Kidney capillary endothelial cell (primary cell): ENCODE results near the gene MED27.

Source experiments
- DNase-seq: peaks from one replicate; pipeline ENCODE4 v3.0.0-alpha.2; 2018; ENCODE audit warnings: low spot score

MED27 gene

DNA sequence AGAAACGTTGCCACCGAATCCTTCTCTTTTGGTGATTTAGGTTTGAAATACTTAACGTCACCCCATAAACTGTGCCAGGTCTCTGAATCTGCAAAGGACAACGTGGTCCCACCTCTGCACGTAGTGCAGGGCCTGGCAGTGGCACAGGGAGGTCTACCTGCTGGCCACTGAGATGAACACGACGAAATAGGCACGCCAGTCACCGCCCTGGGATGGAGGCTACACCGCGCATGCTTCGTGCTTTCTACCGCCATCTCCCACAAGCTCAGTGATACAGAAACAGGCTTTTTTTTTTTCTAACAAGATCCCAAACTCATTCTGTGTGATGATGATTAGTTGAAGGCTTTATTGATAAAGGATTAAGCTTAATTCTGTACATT, 199.8 kb downstream of the MED27 start:
- DNase-seq = no peak

DNA sequence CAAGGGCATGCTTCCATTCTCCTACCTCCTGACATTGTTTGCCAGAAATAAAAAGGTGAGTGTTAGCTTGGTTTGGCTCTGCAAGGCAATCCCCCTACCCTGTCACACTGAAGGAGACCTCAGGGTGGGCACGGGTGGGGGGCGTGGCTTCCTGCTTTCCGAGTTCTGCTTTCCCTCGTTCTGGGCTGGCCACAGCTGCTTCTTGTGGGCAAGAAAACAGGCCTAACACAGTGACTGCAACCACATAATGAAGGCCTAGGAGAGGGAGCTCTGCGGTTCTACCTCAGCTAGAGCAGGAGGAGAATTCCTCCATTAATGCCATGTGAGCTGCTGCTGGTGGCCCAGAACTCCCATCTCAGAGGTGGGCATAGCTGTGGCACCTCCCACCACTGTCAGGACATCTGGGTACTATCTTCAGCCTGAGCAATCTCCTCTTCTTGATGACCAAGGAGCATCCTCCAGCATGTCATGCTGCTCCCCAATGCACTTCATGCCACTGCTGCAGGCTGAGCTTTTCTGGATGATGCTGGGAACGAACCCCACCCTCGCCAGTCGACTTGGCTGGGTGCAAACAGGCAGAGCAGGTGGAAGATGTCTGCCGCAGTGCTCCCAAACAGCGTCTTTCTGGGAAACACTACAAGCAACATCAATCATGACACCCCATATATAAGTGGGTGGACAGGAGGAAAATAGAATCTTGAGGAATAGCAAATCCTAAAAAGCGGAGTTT, 200.3 kb downstream of the MED27 start:
- DNase-seq = no peak

DNA sequence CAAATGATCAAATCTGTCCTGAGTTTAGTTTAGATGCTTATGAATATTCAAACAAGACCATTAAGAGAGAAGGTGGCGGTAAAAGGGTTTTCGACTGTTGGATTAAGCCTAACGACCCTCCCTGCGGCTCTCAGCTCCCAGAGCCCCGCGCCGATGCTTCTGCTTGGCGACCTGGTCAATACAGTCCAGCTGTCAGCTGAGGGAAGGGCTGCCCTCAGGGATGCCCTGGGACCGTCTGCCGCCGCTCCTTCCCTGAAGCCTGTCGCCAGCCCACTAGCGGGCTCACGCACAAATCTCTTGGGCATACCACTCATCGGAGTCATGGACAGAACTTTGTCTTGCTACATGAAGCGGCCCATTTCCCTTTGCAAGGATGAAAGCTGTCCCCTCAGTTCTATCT, 203.2 kb downstream of the MED27 start:
- DNase-seq = no peak

DNA sequence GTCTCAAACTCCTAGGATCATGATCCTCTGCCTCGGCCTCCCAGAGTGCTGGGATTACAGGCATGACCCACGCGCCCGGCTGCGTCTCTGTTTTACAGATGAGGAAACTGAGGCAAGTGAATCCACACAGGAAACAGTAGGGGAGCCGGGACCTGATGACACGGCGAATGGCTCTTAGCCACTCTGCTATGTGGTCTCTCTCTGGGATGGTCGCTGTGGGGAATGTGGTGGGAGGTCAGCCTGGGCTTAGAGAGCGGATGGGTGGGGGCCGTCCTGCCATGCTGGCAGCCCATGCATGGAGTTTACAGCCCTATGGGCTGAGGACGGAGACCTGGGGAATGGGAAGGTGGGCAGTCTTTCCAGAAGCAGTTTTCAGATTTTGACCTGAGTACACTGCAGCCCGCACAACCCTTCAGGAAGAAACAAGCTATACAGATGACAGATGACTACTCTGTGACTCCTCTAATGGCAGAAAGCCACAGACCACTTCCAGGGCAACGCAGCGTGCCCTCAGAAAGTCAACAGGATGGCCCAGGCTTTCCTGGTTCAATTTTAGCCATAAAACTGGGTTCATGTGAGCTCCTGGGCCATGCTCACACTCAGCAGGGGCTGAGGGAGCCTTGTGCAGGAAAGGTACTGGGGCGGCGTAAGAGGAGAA, 203.7 kb downstream of the MED27 start:
- DNase-seq = peak; percentile 48

DNA sequence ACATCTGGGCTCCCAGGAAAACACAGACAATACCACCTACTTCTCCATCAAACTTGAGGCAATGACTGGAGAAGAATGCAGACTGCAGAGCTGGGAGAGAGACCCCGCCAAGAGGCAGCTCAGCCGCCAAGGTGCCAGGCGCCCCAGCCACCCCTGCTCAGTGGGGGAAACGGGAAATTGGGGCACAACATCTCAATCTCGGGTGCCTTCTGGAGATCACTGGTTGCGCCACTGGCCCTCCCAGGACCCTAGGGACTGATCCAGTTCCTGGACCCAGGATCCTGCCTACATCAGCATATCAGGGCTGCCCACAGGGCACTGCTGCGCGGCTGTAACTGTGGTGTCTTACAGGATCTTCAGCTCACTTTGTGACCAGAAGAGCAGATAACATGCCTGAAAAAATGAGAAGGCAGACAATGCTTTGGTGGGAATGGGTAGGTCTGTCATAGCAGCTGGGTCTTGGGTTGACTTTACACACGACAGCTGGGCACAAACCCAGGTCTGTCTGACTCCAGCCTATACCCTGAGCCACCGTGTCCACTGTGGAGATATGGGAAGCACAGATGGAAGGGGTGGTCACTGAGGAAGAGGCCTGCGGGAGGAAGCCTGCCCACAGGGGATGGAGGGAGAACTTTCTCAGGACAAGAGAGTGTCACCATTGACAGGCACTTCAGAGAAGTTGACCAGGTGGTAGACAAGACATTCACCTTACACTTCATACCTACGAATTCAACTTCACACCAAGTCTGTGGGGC, 204.6 kb downstream of the MED27 start:
- no peak for DNase-seq

DNA sequence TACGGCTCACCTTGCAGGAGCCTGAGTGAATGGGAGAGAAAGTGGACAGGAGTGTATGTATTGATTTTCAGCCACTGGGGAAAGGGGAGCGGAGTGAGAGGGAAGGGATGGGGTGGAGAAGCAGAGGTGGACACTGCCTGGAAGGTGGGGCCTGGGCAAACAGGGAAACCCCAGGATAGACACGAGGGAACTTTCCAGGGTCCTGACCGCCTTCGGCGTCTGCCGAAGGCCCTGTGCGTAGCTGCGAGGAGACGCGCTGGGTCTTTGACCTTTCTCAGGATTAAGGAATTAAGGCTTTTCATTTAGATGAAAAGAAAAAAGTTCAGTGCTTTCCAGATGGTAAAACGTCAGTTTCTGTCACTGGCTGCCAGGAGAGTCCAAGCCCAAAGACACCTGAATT, 205.2 kb downstream of the MED27 start:
- DNase-seq = no peak

DNA sequence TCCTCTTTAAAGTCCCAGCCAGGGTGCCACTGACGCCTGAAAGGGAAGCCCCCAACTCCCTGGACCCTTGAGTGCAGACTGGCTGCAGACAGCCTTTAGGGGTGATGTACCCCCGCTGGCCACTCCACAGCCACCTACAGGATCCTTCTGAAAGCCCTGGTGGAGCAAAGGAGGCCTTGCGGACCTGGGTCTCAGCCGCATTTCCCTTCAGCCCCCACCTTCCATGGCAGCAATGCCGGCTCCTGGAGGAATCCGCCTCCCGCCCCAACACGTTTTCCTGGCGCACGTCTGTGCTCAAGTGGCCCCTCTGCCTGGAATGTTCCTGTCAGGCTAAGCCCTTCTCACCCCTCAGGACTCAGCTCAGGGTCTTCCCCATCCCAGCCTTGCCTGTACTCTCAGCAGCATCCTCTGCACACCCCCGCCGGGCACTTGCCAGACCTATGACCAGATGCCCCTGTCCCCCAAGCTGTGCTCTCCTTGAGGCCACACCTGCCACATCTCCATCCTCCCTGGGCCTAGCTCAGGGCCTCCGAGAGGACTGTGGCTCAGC, 205.7 kb downstream of the MED27 start:
- no peak for DNase-seq

DNA sequence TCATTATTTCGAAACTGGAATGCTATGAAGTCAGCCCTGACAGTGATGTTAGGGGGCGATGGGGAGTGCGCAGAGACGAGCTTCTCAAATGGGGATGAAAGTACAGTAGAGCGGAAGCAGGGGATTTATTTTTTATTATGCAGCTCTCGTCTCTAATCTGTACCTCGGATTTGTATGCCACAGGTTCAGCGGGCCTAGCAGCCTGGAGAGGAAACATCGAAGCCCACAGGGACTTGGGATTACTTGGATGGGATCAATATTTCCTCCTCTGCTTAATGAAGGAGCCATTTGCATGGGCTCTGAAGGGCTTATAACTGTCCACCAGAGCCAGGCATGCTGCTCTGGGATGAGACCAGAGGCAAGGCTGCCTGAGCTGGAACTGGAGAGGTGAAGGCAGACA, 206.3 kb downstream of the MED27 start:
- no peak for DNase-seq

DNA sequence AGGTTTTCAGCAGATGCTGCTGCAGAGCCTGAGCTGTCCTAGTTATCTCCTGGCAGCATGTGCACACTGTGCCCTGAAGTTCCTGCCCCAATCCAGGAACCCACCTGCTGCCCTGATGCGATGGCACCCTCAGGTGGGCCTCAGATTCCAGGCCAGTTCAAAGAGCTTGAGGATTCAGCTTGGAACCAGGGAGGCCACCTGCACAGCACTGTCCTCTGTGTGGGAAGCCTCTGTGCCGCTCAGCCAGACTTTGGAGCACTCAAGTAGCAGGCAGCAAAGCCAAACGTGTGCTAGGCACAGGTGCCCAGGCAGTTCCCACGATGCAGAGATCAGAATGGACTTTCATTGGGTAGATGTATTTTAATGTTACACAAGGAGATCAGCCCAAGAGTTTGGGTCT, 207.0 kb downstream of the MED27 start:
- no peak for DNase-seq

DNA sequence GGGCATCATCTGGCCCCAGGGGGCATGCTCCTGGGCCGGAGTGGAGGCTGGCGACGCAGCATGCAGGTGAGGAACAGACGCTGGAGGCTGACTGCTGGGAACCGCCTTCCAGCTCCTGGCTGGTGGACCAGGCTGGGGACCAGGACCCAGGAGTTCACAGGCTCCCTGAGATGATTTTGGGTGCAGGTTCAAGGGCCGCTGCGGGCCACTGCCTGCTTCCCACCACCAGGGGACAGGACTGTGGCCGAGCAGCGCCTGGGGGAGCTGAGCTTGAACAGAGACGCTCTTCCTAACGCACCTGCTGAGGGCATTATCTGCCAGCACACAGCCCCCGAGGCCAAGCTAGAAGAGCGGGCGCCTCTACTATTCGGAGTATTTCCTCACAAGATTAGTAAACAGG, 207.7 kb downstream of the MED27 start:
- no peak for DNase-seq

DNA sequence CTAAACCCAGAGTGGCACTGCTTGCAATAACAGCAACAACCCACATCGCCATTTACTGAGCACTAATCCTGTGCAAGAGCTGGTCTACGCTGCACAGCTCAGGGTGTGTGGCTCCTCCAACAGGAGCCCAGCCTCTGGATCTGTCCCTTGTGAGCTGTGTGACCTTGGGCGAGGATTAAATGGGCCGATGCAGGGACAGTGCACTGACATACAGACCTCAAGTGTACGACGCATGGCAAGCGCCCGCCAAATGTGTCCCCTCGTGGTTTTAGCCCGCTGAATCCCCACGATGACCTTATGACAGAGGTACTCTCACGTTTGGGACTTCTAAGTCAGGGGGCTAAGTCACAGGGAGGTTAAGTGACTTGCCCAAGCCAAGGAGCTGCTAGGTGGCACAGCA, 209.5 kb downstream of the MED27 start:
- no peak for DNase-seq

DNA sequence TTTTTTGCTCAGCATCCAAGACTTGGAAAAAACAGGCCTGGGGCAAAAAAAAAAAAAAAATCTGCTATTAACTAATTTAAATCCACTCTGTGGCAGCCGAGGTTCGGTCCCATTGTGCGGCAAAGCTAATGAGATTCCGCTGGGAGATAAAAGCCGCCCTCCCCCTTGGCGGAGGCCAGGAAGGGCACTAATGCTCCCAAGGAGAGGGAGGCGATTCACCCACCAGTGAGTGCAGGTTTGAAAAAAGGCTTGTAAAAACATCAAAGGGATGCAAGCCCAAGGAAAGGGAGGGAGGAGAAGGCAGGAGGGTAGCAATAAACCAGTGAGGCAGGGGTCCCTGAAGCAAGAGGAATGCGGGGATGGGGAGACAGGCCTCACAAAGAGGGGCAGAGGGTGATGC, 210.3 kb downstream of the MED27 start:
- DNase-seq = no peak

DNA sequence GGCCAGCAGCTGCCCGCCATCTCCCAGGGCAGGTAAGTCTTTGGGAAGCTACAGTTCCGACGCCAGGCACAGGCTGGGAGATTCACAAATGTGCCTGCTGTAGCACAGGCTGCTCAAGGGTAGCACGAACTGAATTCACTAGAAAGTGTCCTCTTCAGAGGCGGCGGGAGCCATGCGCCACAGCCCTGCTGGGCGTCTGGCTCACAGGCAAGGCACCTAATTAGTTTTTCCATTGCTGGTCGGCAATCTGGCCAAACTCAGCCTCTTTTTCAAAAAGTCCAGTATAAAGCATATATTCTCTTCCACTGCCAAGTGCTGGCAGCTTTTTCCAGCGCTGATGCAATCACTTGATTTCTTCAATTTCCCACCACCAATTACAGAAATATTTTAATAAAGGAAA, 210.9 kb downstream of the MED27 start:
- no peak for DNase-seq

DNA sequence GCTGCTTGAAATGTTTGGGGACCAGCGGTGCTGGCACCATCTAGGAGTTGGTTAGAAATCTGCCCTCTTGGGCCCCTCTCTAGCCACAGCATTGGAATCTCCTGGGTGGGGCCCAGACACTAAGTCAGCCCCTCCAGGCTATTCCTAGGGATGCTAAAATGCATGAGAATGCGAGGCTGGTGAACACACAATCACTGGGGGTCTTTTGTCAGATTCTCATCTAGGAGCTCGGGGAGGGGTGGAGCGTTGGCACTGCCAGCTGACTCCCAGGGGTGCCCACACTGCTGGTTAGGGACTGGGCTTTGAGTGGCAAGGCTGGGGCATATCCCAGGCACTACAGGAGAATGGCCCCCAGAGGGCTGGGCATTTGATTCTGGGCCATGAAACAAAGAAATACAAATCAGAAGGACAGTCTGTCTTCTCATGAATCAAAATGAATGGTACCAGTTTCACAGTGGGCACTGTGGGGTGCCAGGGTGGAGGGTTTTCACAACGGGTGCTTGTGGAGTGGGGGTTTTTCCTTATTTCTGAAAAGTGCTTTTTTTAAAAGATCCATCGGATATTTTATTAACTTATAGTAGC, 212.0 kb downstream of the MED27 start:
- no peak for DNase-seq

DNA sequence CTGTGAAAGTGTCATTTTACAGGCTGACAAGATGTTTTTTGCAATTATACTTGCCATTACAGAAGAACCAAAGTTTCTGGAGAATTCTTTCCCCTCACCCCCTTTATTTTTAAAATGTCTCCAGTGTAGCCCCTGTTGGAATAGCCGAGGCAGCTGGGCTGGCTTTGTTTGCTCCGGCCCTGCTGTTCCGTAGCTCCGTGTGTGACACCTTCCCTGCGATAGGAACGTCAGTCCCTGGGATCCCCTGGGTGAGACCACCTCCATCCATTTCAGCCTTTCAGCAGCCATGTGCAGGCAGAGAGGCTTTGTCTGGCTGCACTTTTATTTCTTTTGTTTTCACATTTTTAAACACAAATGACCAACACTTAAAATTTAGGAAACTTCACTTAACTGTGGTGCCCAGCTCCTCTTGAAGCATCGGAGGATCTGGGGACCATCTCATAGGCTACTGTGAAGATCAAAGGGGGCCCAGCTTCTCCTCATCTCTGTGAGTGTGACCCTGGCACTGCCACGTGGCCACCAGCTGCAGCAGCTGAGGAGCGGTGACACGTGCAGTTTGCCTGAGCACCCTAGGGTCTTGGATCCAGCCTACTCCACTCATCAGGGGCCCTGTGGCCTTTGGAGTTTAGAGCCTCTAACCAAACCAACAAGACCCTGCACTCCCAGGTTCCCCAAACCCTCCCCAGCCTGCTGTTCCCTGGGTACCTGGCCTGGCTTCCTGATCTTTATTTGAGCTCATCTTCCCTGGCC, 214.0 kb downstream of the MED27 start:
- DNase-seq = no peak

DNA sequence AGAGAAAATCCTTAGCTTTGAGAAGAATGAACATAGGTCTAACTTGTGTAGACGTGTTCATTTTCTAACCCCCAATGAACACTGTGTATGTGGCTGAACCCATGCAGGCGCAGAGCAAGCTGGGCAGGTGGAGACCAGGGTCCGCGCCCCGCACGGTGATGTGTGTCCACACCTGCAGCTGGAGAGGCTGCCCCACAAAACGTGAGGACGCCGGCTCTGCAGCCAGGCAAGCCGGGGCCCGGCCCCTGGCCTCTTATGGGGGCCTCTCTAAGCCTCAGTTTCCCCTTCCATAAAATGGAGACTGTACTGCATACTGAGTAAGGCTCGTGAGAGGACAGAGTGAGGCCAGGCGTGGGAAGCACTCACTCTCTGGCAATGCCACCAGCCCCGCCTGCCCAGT, 215.1 kb downstream of the MED27 start:
- no peak for DNase-seq

DNA sequence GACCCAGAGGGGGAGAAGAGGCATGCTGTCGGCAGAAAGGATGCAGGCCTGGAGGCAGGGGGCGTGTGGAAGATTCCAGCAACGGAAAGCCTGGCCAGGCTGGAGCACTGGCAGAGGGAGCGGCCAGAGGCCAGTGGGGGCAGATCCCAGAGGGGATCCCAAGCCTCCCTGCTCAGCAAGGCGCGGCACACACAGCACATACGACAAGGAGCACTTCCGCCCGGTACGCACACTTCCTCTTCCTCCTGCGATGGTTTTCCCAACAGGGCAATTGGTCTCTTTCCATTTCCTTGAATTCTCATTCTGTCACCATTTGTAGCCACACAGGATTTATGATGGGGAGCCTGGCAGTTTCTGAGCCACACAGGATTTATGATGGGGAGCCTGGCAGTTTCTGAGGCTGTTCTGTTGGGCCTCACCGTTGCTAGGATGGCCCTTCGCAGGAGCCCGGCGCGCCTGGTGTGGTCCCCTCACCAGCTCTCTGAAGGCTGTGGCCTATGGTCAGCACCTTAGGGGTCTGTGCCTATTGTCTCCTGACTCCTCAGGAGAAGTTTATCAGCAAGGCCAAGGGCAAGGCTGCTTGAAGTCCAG, 216.3 kb downstream of the MED27 start:
- DNase-seq = no peak

DNA sequence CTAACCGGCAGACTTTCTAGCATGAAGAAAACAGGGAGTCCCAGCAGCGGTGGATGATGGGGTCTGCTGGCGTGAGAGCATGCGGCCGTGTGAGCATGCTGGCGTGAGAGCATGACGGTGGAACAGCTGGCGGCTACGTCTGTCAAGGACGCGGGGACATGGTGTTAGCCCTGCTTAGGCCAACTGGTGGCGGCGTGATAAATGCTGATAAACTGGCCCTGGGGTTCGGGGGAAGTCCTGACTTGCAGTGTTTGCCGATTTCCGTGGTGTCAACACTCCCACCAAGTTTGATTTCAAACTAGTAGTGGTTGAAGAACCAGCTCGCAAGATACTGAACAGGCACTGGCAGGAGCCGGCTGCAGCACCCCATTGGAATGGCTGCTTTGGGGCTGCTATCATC, 217.4 kb downstream of the MED27 start:
- no peak for DNase-seq

DNA sequence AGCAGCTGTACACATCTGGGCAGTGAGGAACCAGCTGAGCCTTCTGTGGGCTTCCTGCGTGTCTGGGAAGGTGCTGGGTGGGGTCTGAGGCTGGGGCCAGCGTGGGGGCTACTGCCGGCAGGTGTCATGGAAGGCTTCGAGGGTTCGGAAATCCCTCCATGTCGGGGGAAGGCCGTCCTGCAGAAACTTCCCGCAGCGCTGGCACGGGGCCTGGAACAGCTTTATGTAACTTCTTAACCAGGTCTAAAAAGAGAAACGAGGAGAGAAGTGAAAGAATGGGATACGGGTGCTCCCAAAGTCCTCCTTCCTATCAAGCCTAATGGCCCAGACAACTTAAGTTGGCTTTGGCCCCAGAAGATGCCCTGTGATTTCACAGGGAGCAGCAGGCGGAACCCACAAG, 219.2 kb downstream of the MED27 start:
- DNase-seq = no peak

DNA sequence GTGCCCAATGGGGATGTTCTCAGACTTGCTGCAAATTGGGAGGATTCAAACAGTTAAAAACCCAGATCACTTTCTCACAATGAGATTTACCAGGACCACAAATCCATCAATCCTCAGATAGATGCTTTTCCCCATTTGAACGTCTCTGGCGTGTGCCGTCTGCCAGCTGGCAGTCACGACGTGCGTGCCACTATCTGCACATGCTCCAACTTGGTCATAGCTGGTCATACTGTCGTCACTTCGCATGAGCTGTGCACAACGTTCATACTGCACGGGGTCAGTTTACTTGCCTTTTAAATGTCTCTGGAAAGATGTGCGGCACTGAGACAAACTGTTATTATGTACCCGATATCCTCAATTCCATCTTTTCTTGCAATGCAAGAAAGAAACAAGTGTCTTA, 221.5 kb downstream of the MED27 start:
- DNase-seq = no peak

DNA sequence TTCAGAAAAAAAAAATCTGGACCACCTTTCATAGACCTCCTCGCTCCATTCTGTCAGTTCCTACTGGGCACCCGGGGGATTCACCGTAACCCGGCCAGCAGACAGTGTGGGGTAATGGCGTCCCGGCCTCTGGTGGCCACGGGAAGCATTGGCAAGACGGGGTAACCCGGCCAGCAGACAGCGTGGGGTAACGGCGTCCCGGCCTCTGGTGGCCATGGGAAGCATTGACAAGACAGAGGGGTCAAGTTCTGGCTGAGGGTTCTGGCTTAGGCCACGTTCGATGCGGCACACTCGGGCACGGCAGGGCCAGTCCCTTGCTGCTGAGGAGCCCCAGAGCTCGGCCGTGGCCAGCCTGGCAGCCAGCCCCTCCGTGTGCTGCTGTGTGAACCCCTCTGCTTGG, 223.6 kb downstream of the MED27 start:
- DNase-seq = no peak
